Heart right ventricle (tissue), 16 donors: ENCODE results near the gene INPP5D. TPM values are rescaled to one million over a fixed set of nuclear protein-coding genes. Genes with fewer than 3 reads are reported as not detected.

Experiments used
- ATAC-seq, 8 donors: fragments of 200-7000 bp; cut with Tn5 transposase; one replicate each; pipeline ENCODE4 v1.9.1; 2020; ENCODE audit warnings: mild to moderate bottlenecking in 8 of 8, moderate library complexity in 8 of 8, moderate number of reproducible peaks in 1 of 8
- DNase-seq, 2 donors: peaks; one replicate each; pipeline ENCODE4 v3.0.0-alpha.2; 2020
- H3K27ac ChIP-seq, 10 donors: fragments of 200-600 bp; sonication (generic) in 2 of 10; one replicate each; pipeline versions ENCODE4 v1.5.0 to v1.8.0; 2020 to 2022; ENCODE audit warnings: mild to moderate bottlenecking in 3 of 10
- H3K27me3 ChIP-seq, 7 donors: fragments of 200-600 bp; one replicate each; pipeline ENCODE4 v1.8.0; 2021 to 2022; ENCODE audit warnings: mild to moderate bottlenecking in 2 of 7
- H3K36me3 ChIP-seq, 9 donors: fragments of 200-600 bp; sonication (generic) in 1 of 9; one replicate each; pipeline versions ENCODE4 v1.5.0 to v1.8.0; 2020 to 2022; ENCODE audit warnings: mild to moderate bottlenecking in 2 of 9
- H3K4me1 ChIP-seq, 9 donors: fragments of 200-600 bp; sonication (generic) in 1 of 9; one replicate each; pipeline versions ENCODE4 v1.5.0 to v1.8.0; 2020 to 2022; ENCODE audit warnings: mild to moderate bottlenecking in 4 of 9
- H3K4me3 ChIP-seq, 10 donors: fragments of 200-600 bp; sonication (generic) in 2 of 10; one replicate each; pipeline versions ENCODE4 v1.5.0 to v1.8.0; 2020 to 2022; ENCODE audit warnings: mild to moderate bottlenecking in 7 of 10, moderate library complexity in 2 of 10
- H3K9me3 ChIP-seq, 11 donors: fragments of 200-600 bp in 10 of 11; sonication (generic) in 2 of 11; one replicate each; pipeline versions ENCODE4 v1.5.0 to v1.8.0; 2013 to 2022; ENCODE audit warnings: mild to moderate bottlenecking in 2 of 11, control low read depth in 1 of 11, moderate library complexity in 1 of 11
- WGBS, 2 donors: extraction: QIAGEN DNeasy Blood & Tissue Kit; methylation state at CpG; one replicate each; pipeline ENCODE4 v1.1.7; 2013; ENCODE audit warnings: inconsistent platforms in 1 of 2; 5-methylcytosine and 5-hydroxymethylcytosine counted together
- intact Hi-C, 10 donors: fragments of 100-400 bp; cut with DNase I; formaldehyde crosslinking; loops; one replicate each; pipeline versions ENCODE4 v1.11.1 to v1.14.2; 2022
- polyA plus RNA-seq, 2 donors: library from polyadenylated mRNA; stranded (reverse); fragments of 200-250 nt; gene quantifications; one replicate each; pipeline ENCODE4 v1.2.3, GENCODE V29; 2013
- total RNA-seq, 10 donors: library from RNA; stranded (reverse); fragmentation: NEBNext Ultra II Directional in 3 of 10; extraction: Animal tissue kit (Norgen Biotek cat#: 25700) in 3 of 10; gene quantifications; one replicate each; pipeline versions ENCODE4 v1.2.1 to v1.2.4, GENCODE V29; 2021 to 2023
- TF ChIP-seq, protein P1 (sequence below), 9 donors: fragments of 200-600 bp; sonication (generic) in 2 of 9; IDR thresholded peaks; one replicate each; pipeline versions ENCODE4 v1.5.0 to v1.8.0; 2021 to 2022; ENCODE audit warnings: antibody characterized with exemption in 9 of 9, mild to moderate bottlenecking in 5 of 9, moderate library complexity in 1 of 9
- donor health status: Arrhythmogenic right ventricular cardiomyopathy.
- donor health status: ischemic (EF 13 %, LVEDD 7.1; RV severe dilation, severe dysfunction).
- donor health status: healthy with polysubstance abuse.
- donor health status: DM: no; HTN: yes; CAD: no.
- donor health status: DM: no; HTN: no; CAD: no.
- donor health status: ischemic (EF 25% LVEDD 6.9; RV normal size, moderate dysfunction).
- donor health status: ischemic (EF 25% LVEDD 5.7; RV mildly dilated, moderate dysfunction).
- donor health status: healthy.
- donor health status: DM: yes; HTN: yes; CAD: no.
- donor health status: Ischemic cardiomyopathy.
- donor health status: ischemic (EF 35%, LVEDD 5.7; RV mildly dilated, moderate dysfunction).
- donor health status: nonischemic (EF 11% LVEDD 7.7; RV severe dilation, severe dysfunction).
- donor health status: DM: yes; HTN: yes; CAD: no.
- donor health status: PGD.
- donor health status: ischemic (EF 29% LVEDD 5.4; RV normal size, mild dysfunction).
- donor health status: nonischemic (EF 23%, LVEDD 6.1; RV moderate dilation, normal function).

Gene INPP5D
- total and polyA plus RNA-seq, 12 donors: 2.9 to 17.2 (median 5.7) TPM

DNA sequence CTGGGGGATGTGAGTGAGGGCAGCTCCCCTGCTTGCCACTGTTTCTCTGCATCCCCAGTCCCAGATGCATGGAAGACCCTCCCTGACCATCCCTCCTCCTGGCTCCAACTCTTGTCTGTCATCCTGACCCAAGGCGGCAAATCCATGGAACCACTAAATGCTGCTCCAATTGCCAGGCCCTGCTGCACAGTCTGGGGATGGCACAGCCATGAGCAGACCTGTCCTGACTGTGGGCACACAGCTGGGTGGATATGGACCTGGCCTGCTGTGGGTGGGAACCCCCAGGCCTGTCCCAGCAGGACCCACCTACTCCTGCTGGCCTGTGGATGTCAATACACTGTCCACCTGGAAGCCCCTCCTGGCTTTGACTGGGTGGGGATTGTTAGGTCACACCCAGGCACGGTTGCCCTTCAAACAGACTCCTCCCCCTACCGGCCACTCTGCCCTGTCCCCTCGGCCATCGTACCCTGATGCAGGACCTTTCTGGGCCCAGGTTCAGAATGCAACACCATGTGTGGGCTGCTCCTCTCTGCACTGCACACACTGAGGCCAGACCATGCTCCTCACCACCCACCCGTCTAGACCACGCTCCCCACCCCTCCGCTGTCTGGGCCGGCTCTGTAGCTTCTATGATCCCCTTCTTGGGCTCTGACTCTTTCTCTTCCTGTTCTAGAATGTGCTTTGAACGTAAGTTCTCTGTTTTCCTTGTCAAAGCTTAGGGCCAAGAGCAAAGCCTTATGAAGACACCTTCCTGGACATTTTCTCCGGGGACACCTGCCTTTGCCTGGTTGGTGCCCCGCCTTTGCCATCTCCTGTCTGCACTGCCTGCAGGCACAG is 57.9 kb downstream of the INPP5D start:
- WGBS, 2 donors: 82 to 87% methylated on average over 12 of the region's 12 CpGs
- no peak overlapping the region for H3K27ac ChIP-seq
- peaks cover 0 to 29% (median 0%) of the 10 kb centered on the region in 9 donors for H3K36me3 ChIP-seq
- H3K4me3 ChIP-seq: no peak overlapping the region
- DNase-seq: no peak
- no peaks in the 10 kb centered on the region for H3K9me3 ChIP-seq
- intact Hi-C loops: no loop called here
- peaks cover 0 to 10% (median 0%) of the 10 kb centered on the region in 7 donors for H3K27me3 ChIP-seq
- TF ChIP-seq, protein P1, sequence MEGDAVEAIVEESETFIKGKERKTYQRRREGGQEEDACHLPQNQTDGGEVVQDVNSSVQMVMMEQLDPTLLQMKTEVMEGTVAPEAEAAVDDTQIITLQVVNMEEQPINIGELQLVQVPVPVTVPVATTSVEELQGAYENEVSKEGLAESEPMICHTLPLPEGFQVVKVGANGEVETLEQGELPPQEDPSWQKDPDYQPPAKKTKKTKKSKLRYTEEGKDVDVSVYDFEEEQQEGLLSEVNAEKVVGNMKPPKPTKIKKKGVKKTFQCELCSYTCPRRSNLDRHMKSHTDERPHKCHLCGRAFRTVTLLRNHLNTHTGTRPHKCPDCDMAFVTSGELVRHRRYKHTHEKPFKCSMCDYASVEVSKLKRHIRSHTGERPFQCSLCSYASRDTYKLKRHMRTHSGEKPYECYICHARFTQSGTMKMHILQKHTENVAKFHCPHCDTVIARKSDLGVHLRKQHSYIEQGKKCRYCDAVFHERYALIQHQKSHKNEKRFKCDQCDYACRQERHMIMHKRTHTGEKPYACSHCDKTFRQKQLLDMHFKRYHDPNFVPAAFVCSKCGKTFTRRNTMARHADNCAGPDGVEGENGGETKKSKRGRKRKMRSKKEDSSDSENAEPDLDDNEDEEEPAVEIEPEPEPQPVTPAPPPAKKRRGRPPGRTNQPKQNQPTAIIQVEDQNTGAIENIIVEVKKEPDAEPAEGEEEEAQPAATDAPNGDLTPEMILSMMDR (IDR thresholded peaks at IDR 0.05): no peak
- peaks cover 0 to 25% (median 0%) of the 10 kb centered on the region in 9 donors for H3K4me1 ChIP-seq
- peak in 3 of 8 donors; percentile 12 to 30 (median 14) for ATAC-seq

DNA sequence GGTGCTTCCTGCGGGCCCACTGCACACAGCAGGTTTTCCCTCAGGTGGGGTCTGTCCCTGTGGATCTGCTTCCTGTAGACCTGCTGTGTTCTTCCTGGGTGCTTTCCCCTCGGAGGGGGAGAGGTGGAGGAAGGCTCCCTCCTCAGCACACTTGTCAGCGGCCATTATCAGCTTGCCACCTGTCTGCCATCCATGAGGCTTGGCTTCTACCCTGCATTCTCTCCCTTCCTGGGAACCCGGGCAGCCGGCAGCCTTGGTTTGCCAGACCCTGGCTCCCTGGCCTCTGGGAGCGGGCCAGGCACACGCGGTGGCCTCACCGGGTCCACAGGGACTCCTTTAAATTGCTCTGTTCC is 58.5 kb downstream of the INPP5D start:
- no peak for DNase-seq
- Histone ChIP-seq H3K36me3 (peaks cover 0 to 35% (median 0%) of the 10 kb centered on the region in 9 donors), H3K4me3 (no peak overlapping the region), H3K9me3 (no peaks in the 10 kb centered on the region), H3K4me1 (peaks cover 0 to 23% (median 0%) of the 10 kb centered on the region in 9 donors), H3K27me3 (peaks cover 0 to 10% (median 0%) of the 10 kb centered on the region in 7 donors), H3K27ac (no peak overlapping the region)
- intact Hi-C loops: no loop called here
- peak in 4 of 8 donors; percentile 12 to 44 (median 34) for ATAC-seq
- 75 to 84% methylated on average over 9 of the region's 9 CpGs for WGBS, 2 donors
- TF ChIP-seq, protein P1 (IDR thresholded peaks at IDR 0.05): no peak

DNA sequence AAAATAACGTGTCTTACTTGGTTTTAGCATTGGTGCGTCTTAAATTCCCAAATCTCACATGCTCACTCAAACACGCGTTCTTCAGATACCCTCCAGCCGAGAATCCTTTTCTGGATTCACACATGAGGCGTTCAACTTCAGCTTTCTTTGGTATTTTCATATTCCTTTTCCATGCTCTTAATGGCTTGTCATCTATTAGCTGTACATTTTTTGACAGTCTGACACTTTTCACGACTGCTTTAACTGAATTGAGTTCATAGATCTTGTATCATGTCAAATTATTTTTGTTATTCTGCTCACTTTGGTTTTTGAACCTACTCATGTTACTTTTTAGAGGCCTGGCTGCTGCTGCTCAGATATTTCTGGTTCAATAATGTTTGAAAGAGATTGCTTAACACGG is 59.0 kb downstream of the INPP5D start:
- peaks cover 0 to 23% (median 0%) of the 10 kb centered on the region in 9 donors for H3K4me1 ChIP-seq
- H3K9me3 ChIP-seq: no peaks in the 10 kb centered on the region
- TF ChIP-seq, protein P1 (IDR thresholded peaks at IDR 0.05): no peak
- intact Hi-C loops: no loop called here
- peaks cover 0 to 10% (median 0%) of the 10 kb centered on the region in 7 donors for H3K27me3 ChIP-seq
- DNase-seq: no peak
- H3K4me3 ChIP-seq: no peak overlapping the region
- 86 to 92% methylated on average over 8 of the region's 8 CpGs for WGBS, 2 donors
- peaks cover 0 to 40% (median 0%) of the 10 kb centered on the region in 9 donors for H3K36me3 ChIP-seq
- ATAC-seq: no peak
- no peak overlapping the region for H3K27ac ChIP-seq

DNA sequence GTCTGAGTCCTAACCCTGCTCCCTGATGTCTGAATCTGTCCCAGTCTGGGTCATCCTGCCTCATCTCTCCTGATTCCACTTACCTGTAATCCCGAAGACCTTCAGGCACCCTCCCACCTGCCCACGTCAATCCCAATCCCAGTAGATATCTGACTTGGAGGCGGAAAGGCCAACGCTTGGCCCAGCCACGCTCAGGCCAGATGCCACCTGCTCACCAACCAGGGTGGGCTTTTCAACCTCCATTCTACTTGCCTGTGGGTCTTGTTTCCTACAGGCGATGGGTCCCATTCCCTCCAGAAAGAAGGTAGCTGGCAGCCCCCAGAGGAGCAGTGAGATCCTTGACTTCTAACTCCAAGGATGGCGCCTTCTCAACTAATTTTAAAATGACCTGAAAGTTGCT is 59.7 kb downstream of the INPP5D start:
- DNase-seq (no peak), ATAC-seq (no peak)
- Histone ChIP-seq H3K4me3 (no peak overlapping the region), H3K27me3 (peaks cover 0 to 10% (median 0%) of the 10 kb centered on the region in 7 donors), H3K4me1 (peaks cover 0 to 23% (median 0%) of the 10 kb centered on the region in 9 donors), H3K36me3 (peaks cover 0 to 47% (median 0%) of the 10 kb centered on the region in 9 donors), H3K27ac (no peak overlapping the region), H3K9me3 (no peaks in the 10 kb centered on the region)
- TF ChIP-seq, protein P1 (IDR thresholded peaks at IDR 0.05): no peak
- 88 to 96% methylated on average over 7 of the region's 7 CpGs for WGBS, 2 donors
- intact Hi-C loops: no loop called here
